ENCODE measurements around the gene SELPLG. TPM values are rescaled to one million over a fixed set of nuclear protein-coding genes. Genes with fewer than 3 reads are reported as not detected.

SELPLG gene
- total RNA-seq, 2 donors from 2014 or later = 2.6 to 5.3 TPM

GRCh38 chr12:108642899-108643654, 9.4 kb upstream of the SELPLG start:
- H3K27me3 ChIP-seq (replicated peaks; ENCODE audit: insufficient read depth) = no peaks in the 10 kb centered on the region
- DNase-seq (ENCODE audit: low spot score) = no peak
- no peaks in the 10 kb centered on the region for H3K36me3 ChIP-seq
- TF ChIP-seq POLR2AphosphoS5 (IDR thresholded peaks at IDR 0.05) (no peak), POLR2A (IDR thresholded peaks at IDR 0.05) (no peak), CTCF (IDR thresholded peaks at IDR 0.05) (no peak)
- intact Hi-C loops (cut with DNase I) = loop anchor here (10.0 kb wide), 1 partner anchor 452 kb away; the partner anchor contains the start of genes ALKBH2 and UNG
- no peak overlapping the region for H3K27ac ChIP-seq
- no peak overlapping the region for H3K4me3 ChIP-seq
- H3K4me1 ChIP-seq (replicated peaks) = no peaks in the 10 kb centered on the region
- no peaks in the 10 kb centered on the region for H3K9me3 ChIP-seq
- WGBS = 94% methylated on average over 1 of the region's 1 CpG

GRCh38 chr12:108642269-108642870, 8.7 kb upstream of the SELPLG start:
- H3K27me3 ChIP-seq (replicated peaks; ENCODE audit: insufficient read depth) = no peaks in the 10 kb centered on the region
- H3K4me1 ChIP-seq (replicated peaks) = no peaks in the 10 kb centered on the region
- H3K27ac ChIP-seq = no peak overlapping the region
- H3K9me3 ChIP-seq = no peaks in the 10 kb centered on the region
- H3K36me3 ChIP-seq = no peaks in the 10 kb centered on the region
- intact Hi-C loops (cut with DNase I) = loop anchor here (10.0 kb wide), 1 partner anchor 452 kb away; the partner anchor contains the start of genes ALKBH2 and UNG
- TF ChIP-seq POLR2A (IDR thresholded peaks at IDR 0.05) (no peak), CTCF (IDR thresholded peaks at IDR 0.05) (no peak), POLR2AphosphoS5 (IDR thresholded peaks at IDR 0.05) (no peak)
- DNase-seq (ENCODE audit: low spot score) = no peak
- 73% methylated on average over 16 of the region's 16 CpGs for WGBS
- H3K4me3 ChIP-seq = no peak overlapping the region

GRCh38 chr12:108641446-108642268, 8.0 kb upstream of the SELPLG start:
- no peaks in the 10 kb centered on the region for H3K36me3 ChIP-seq
- H3K9me3 ChIP-seq = no peaks in the 10 kb centered on the region
- intact Hi-C loops (cut with DNase I) = loop anchor here (10.0 kb wide), 1 partner anchor 453 kb away; the partner anchor contains the start of genes ALKBH2 and UNG
- TF ChIP-seq POLR2A (IDR thresholded peaks at IDR 0.05) = no peak
- no peak for TF ChIP-seq POLR2AphosphoS5 (IDR thresholded peaks at IDR 0.05)
- no peak for TF ChIP-seq CTCF (IDR thresholded peaks at IDR 0.05)
- no peaks in the 10 kb centered on the region for H3K27me3 ChIP-seq (replicated peaks; ENCODE audit: insufficient read depth)
- no peak for DNase-seq (ENCODE audit: low spot score)
- no peak overlapping the region for H3K4me3 ChIP-seq
- H3K4me1 ChIP-seq (replicated peaks) = no peaks in the 10 kb centered on the region
- WGBS = 59% methylated on average over 9 of the region's 9 CpGs
- no peak overlapping the region for H3K27ac ChIP-seq

- Histone ChIP-seq H3K9me3 (no peaks in the 10 kb centered on the region), H3K4me1 (replicated peaks) (no peaks in the 10 kb centered on the region), H3K36me3 (no peaks in the 10 kb centered on the region), H3K27me3 (replicated peaks; ENCODE audit: insufficient read depth) (no peaks in the 10 kb centered on the region), H3K27ac (no peak overlapping the region), H3K4me3 (no peak overlapping the region)
- 69% methylated on average over 10 of the region's 10 CpGs for WGBS
- TF ChIP-seq POLR2AphosphoS5 (IDR thresholded peaks at IDR 0.05) = no peak
- no peak for TF ChIP-seq CTCF (IDR thresholded peaks at IDR 0.05)
- no peak for TF ChIP-seq POLR2A (IDR thresholded peaks at IDR 0.05)
- DNase-seq (ENCODE audit: low spot score) = no peak
- intact Hi-C loops (cut with DNase I) = loop anchor here (10.0 kb wide), 1 partner anchor 454 kb away; the partner anchor contains the start of genes ALKBH2 and UNG
These were observed 7.2 kb upstream of the SELPLG start for GRCh38 chr12:108640802-108641445.

Measured in prostate gland (tissue), 2 donors.